GM12878 (cell line): ENCODE measurements around the gene SYNGR3. TPM values are rescaled to one million over a fixed set of nuclear protein-coding genes. Genes with fewer than 3 reads are reported as not detected.

Source experiments
- ATF7 ChIP-seq: fragments of 450-650 bp; IDR thresholded peaks from 2 replicates; pipeline ENCODE4 v1.6.1; 2016; ENCODE audit warnings: low read depth, mild to moderate bottlenecking
- BMI1 ChIP-seq: fragments of 450-650 bp; IDR thresholded peaks from 2 replicates; pipeline ENCODE4 v1.6.1; 2016; ENCODE audit warnings: mild to moderate bottlenecking, moderate library complexity, borderline replicate concordance
- CREM ChIP-seq: IDR thresholded peaks from 2 replicates; pipeline ENCODE4 v1.6.1; 2014; ENCODE audit warnings: antibody characterized with exemption, low read depth
- DPF2 ChIP-seq: fragments of 450-650 bp; IDR thresholded peaks from 2 replicates; pipeline ENCODE4 v1.6.1; 2017; ENCODE audit warnings: mild to moderate bottlenecking
- ETV6 ChIP-seq, 2 experiments: fragments of 450-650 bp in 1 of 2; IDR thresholded peaks in 1 of 2; conservative IDR thresholded peaks in 1 of 2; 2 replicates each; pipeline ENCODE4 v1.6.1; 2014; ENCODE audit warnings: antibody characterized with exemption in 1 of 2, borderline replicate concordance in 1 of 2, low read depth in 1 of 2, mild to moderate bottlenecking in 1 of 2, moderate library complexity in 1 of 2
- FOXM1 ChIP-seq: IDR thresholded peaks from 2 replicates; pipeline ENCODE4 v1.6.1; 2012; ENCODE audit warnings: low read depth, mild to moderate bottlenecking, inconsistent platforms, low read length, moderate library complexity
- IKZF1 ChIP-seq: fragments of 450-650 bp; conservative IDR thresholded peaks from 2 replicates; pipeline ENCODE4 v1.6.1; 2017; ENCODE audit warnings: antibody characterized with exemption, mild to moderate bottlenecking
- JUNB ChIP-seq: IDR thresholded peaks from 2 replicates; pipeline ENCODE4 v1.6.1; 2016; ENCODE audit warnings: antibody characterized with exemption, mild to moderate bottlenecking
- KDM1A ChIP-seq: fragments of 200-600 bp; sonication (generic); IDR thresholded peaks from 2 replicates; pipeline ENCODE4 v1.6.1; 2016; ENCODE audit warnings: borderline replicate concordance
- KLF5 ChIP-seq: fragments of 450-650 bp; IDR thresholded peaks from 2 replicates; pipeline ENCODE4 v1.6.1; 2014; ENCODE audit warnings: mild to moderate bottlenecking; ENCODE audit not compliant: partially characterized antibody
- MEF2A ChIP-seq: IDR thresholded peaks from 2 replicates; pipeline ENCODE4 v1.6.1; 2011; ENCODE audit warnings: low read depth, mild to moderate bottlenecking, low read length, moderate library complexity; ENCODE audit not compliant: insufficient read depth
- NBN ChIP-seq: fragments of 450-650 bp; IDR thresholded peaks from 2 replicates; pipeline ENCODE4 v1.6.1; 2016
- PAX5 ChIP-seq: IDR thresholded peaks from 2 replicates; pipeline ENCODE4 v1.6.1; 2011; ENCODE audit warnings: low read depth, low read length, borderline replicate concordance
- PAX8 ChIP-seq: fragments of 450-650 bp; IDR thresholded peaks from 2 replicates; pipeline ENCODE4 v1.6.1; 2017; ENCODE audit warnings: mild to moderate bottlenecking, moderate library complexity
- RAD21 ChIP-seq: IDR thresholded peaks from 2 replicates; pipeline ENCODE4 v1.6.1; 2011; ENCODE audit warnings: mild to moderate bottlenecking, low read depth, low read length, moderate library complexity; ENCODE audit not compliant: insufficient read depth
- SIN3A ChIP-seq: IDR thresholded peaks from 2 replicates; pipeline ENCODE4 v1.6.1; 2012; ENCODE audit warnings: low read depth, low read length, improper control_type of control experiment
- SMAD5 ChIP-seq: IDR thresholded peaks from 2 replicates; pipeline ENCODE4 v1.6.1; 2016; ENCODE audit warnings: antibody characterized with exemption, low read depth
- TARDBP ChIP-seq: IDR thresholded peaks from 2 replicates; pipeline ENCODE4 v1.6.1; 2016; ENCODE audit warnings: borderline replicate concordance
- YBX1 ChIP-seq: fragments of 450-650 bp; IDR thresholded peaks from 2 replicates; pipeline ENCODE4 v1.6.1; 2016; ENCODE audit warnings: antibody characterized with exemption
- ZNF24 ChIP-seq: fragments of 450-650 bp; IDR thresholded peaks from 2 replicates; pipeline ENCODE4 v1.6.1; 2017; ENCODE audit warnings: antibody characterized with exemption, mild to moderate bottlenecking
- polyA plus RNA-seq, 11 experiments: library from polyadenylated mRNA; depleted of rRNA in 4 of 11; unstranded in 6 of 11; stranded (reverse) in 5 of 11; fragments of >200 nt; fragmentation: Nextera tagmentation in 4 of 11; fragmentation: Illumina TruSeq in 1 of 11; extraction: Ambion mirVana in 4 of 11; extraction: Trizol in 1 of 11; gene quantifications; 1 replicate in 1 of 11; 2 replicates in 10 of 11; pipeline versions ENCODE4 v1.2.1 to v1.2.3, GENCODE V29; 2011 to 2016; ENCODE audit warnings: inconsistent platforms in 2 of 11, missing spikeins in 2 of 11, low read depth in 1 of 11
- total RNA-seq, 4 experiments: library from RNA; depleted of rRNA in 3 of 4; stranded (reverse); fragments of >200 nt in 3 of 4; fragmentation: Illumina TruSeq in 1 of 4; extraction: Trizol in 1 of 4; gene quantifications; 2 replicates each; pipeline versions ENCODE4 v1.2.1 to v1.2.3, GENCODE V29; 2013 to 2021
- TF ChIP-seq, protein P1 (sequence below): fragments of 450-650 bp; IDR thresholded peaks from 2 replicates; pipeline ENCODE4 v1.6.1; 2016; ENCODE audit warnings: mild to moderate bottlenecking, moderate library complexity, borderline replicate concordance
- TF ChIP-seq, protein P2 (sequence below): IDR thresholded peaks from 2 replicates; pipeline ENCODE4 v1.6.1; 2012; ENCODE audit warnings: low read depth, low read length, improper control_type of control experiment
- TF ChIP-seq, protein P3 (sequence below): IDR thresholded peaks from 2 replicates; pipeline ENCODE4 v1.6.1; 2011; ENCODE audit warnings: low read depth, mild to moderate bottlenecking, low read length, moderate library complexity, borderline replicate concordance; ENCODE audit errors: extremely low read depth
- TF ChIP-seq, protein P4 (sequence below): IDR thresholded peaks from 2 replicates; pipeline ENCODE4 v1.6.1; 2011; ENCODE audit warnings: mild to moderate bottlenecking, low read depth, low read length, moderate library complexity; ENCODE audit not compliant: insufficient replicate concordance

The SYNGR3 gene
- total and polyA plus RNA-seq, 10 of the 15 experiments (the other 5 are each of a cell fraction or from before 2014, with no cell fraction given): 1.2 to 18.1 (median 6.6) TPM

DNA sequence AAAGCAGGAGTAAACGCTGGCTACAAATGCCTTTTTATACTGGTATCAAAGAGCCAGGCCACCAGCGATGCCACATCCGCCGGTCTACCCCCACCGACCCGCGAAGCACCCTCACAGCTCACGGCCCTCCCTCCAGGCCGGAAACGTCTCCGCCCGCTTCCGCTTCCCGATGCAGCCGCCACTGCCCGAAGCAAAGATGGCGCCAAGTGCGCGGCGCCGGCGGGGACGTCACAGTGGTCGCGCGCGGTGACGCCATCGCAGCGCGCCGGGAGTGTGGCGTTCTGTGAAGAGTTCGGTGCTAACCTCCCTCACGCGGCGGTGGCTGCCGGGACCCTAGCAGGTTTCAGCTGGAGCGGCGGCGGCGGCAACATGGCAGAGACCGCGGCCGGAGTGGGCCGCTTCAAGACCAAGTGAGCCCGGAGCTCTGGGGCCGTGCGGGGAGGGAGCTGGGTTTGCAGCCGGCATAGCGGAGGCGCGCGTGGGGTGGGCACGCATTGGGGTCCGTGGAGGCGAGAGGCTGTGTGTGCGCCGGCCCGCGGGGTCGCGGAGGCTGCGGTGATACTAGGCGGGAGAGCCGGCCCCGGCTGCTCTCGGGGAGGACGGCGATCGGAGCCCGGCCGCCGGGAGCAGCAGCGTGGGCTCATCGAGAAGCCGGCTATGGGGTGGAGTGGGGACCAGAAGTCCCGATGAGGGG is 17.8 kb upstream of the SYNGR3 start, which contains the start of gene TBL3 (continued):
- TF ChIP-seq, protein P1, sequence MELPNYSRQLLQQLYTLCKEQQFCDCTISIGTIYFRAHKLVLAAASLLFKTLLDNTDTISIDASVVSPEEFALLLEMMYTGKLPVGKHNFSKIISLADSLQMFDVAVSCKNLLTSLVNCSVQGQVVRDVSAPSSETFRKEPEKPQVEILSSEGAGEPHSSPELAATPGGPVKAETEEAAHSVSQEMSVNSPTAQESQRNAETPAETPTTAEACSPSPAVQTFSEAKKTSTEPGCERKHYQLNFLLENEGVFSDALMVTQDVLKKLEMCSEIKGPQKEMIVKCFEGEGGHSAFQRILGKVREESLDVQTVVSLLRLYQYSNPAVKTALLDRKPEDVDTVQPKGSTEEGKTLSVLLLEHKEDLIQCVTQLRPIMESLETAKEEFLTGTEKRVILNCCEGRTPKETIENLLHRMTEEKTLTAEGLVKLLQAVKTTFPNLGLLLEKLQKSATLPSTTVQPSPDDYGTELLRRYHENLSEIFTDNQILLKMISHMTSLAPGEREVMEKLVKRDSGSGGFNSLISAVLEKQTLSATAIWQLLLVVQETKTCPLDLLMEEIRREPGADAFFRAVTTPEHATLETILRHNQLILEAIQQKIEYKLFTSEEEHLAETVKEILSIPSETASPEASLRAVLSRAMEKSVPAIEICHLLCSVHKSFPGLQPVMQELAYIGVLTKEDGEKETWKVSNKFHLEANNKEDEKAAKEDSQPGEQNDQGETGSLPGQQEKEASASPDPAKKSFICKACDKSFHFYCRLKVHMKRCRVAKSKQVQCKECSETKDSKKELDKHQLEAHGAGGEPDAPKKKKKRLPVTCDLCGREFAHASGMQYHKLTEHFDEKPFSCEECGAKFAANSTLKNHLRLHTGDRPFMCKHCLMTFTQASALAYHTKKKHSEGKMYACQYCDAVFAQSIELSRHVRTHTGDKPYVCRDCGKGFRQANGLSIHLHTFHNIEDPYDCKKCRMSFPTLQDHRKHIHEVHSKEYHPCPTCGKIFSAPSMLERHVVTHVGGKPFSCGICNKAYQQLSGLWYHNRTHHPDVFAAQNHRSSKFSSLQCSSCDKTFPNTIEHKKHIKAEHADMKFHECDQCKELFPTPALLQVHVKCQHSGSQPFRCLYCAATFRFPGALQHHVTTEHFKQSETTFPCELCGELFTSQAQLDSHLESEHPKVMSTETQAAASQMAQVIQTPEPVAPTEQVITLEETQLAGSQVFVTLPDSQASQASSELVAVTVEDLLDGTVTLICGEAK: peak; percentile 93
- TF ChIP-seq JUNB: no peak
- peak; percentile 39; the same call in 1 of the 2 replicates for TF ChIP-seq ZNF24
- peak; percentile 64; the same call in 1 of the 2 replicates for TF ChIP-seq MEF2A
- peak; percentile 91 for TF ChIP-seq KLF5
- peak; percentile 100 for TF ChIP-seq CREM
- peak; percentile 32 for TF ChIP-seq ATF7
- TF ChIP-seq RAD21: no peak
- TF ChIP-seq TARDBP: peak; percentile 98
- no peak for TF ChIP-seq FOXM1
- TF ChIP-seq ETV6 (conservative IDR thresholded peaks at IDR 0.05 in 1 of 2, IDR thresholded peaks at IDR 0.05 in 1 of 2; ENCODE audit: borderline replicate concordance in 1 of 2, low read depth in 1 of 2): peak in 1 of 2 experiments; percentile 79; a peak in 1 of 4 replicates
- TF ChIP-seq YBX1: no peak
- TF ChIP-seq PAX8: no peak
- peak; percentile 77 for TF ChIP-seq SMAD5
- no peak for TF ChIP-seq KDM1A
- peak; percentile 99 for TF ChIP-seq NBN
- peak; percentile 41; the same call in 1 of the 2 replicates for TF ChIP-seq PAX5
- TF ChIP-seq, protein P2, sequence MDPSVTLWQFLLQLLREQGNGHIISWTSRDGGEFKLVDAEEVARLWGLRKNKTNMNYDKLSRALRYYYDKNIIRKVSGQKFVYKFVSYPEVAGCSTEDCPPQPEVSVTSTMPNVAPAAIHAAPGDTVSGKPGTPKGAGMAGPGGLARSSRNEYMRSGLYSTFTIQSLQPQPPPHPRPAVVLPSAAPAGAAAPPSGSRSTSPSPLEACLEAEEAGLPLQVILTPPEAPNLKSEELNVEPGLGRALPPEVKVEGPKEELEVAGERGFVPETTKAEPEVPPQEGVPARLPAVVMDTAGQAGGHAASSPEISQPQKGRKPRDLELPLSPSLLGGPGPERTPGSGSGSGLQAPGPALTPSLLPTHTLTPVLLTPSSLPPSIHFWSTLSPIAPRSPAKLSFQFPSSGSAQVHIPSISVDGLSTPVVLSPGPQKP: peak; percentile 89
- peak; percentile 65; the same call in 1 of the 2 replicates for TF ChIP-seq DPF2
- TF ChIP-seq, protein P3, sequence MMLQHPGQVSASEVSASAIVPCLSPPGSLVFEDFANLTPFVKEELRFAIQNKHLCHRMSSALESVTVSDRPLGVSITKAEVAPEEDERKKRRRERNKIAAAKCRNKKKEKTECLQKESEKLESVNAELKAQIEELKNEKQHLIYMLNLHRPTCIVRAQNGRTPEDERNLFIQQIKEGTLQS: peak; percentile 99
- TF ChIP-seq IKZF1: peak; percentile 100
- no peak for TF ChIP-seq BMI1
- TF ChIP-seq, protein P4, sequence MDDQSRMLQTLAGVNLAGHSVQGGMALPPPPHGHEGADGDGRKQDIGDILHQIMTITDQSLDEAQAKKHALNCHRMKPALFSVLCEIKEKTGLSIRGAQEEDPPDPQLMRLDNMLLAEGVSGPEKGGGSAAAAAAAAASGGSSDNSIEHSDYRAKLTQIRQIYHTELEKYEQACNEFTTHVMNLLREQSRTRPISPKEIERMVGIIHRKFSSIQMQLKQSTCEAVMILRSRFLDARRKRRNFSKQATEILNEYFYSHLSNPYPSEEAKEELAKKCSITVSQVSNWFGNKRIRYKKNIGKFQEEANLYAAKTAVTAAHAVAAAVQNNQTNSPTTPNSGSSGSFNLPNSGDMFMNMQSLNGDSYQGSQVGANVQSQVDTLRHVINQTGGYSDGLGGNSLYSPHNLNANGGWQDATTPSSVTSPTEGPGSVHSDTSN: no peak
- peak; percentile 97 for TF ChIP-seq SIN3A
